Measurements from ENCODE around the gene FHOD3.

FHOD3 gene

DNA sequence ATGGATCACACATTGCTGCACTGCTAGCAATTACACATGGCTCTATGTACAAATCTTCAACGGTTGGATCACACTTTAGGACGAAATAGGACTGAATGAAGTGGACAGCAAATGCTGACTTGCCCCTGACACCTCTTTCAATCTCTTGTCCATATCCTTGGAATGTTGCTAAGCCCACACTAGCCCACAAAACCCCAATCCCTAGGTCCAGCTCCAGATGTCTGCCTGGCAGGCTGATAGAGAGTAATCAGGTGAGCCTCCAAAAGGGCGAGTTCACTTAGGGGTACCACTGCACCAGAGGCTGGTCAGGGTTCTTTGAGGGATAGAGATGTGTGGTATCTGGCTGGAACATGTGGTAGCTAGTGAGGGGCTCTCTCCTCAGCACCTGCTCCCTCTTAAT lies 18.5 kb upstream of the FHOD3 start:
- H3K4me3 ChIP-seq (ENCODE audit: low read depth, low read length): no peak overlapping the region
- in situ Hi-C loops (cut with HindIII; ENCODE audit: low sequenced_read_pairs): no loop called here
- TF ChIP-seq, protein P1, sequence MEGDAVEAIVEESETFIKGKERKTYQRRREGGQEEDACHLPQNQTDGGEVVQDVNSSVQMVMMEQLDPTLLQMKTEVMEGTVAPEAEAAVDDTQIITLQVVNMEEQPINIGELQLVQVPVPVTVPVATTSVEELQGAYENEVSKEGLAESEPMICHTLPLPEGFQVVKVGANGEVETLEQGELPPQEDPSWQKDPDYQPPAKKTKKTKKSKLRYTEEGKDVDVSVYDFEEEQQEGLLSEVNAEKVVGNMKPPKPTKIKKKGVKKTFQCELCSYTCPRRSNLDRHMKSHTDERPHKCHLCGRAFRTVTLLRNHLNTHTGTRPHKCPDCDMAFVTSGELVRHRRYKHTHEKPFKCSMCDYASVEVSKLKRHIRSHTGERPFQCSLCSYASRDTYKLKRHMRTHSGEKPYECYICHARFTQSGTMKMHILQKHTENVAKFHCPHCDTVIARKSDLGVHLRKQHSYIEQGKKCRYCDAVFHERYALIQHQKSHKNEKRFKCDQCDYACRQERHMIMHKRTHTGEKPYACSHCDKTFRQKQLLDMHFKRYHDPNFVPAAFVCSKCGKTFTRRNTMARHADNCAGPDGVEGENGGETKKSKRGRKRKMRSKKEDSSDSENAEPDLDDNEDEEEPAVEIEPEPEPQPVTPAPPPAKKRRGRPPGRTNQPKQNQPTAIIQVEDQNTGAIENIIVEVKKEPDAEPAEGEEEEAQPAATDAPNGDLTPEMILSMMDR (IDR thresholded peaks at IDR 0.05; ENCODE audit: low read depth, low read length): no peak
- DNase-seq (ENCODE audit: low read depth, low spot score): no peak

DNA sequence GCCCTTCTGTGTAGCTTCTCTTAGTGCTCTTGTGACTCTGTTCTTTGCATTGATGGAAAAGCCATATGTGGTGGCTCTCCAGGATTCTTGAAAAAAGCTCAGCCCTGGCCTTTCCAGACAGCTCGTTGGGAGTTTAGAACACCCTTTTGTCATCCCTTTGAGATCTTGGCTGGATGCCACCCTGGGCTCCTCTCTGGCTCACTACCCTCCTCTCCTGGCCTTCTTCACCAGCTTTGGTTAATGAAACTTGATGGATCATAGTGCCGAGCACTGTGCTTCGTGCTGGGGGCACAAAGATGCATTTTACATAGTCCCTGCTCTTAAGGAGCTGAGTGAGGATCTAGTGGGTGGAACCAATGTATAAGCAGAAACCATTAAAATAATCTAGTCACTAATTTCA lies 15.6 kb upstream of the FHOD3 start:
- TF ChIP-seq, protein P1 (IDR thresholded peaks at IDR 0.05; ENCODE audit: low read depth, low read length): no peak
- H3K4me3 ChIP-seq (ENCODE audit: low read depth, low read length): no peak overlapping the region
- no peak for DNase-seq (ENCODE audit: low read depth, low spot score)
- in situ Hi-C loops (cut with HindIII; ENCODE audit: low sequenced_read_pairs): no loop called here

DNA sequence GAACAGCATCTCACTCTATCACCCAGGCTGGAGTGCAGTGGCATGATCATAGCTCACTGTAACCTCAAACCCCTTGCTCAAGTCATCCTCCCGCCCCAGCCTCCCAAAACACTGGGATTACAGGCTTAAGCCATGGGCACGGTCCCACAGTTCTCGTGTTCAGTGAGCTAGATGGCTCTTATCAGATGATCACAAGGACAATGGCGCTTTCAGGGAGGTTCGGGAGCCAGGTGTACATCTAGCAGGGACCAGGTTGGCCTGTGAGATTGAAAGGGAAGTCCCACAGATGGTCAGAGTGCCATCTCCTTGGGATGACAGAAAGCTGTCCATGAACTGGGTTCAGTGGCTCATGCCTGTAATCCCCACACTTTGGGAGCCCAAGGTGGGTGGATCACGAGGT lies 14.1 kb upstream of the FHOD3 start:
- TF ChIP-seq, protein P1 (IDR thresholded peaks at IDR 0.05; ENCODE audit: low read depth, low read length): no peak
- in situ Hi-C loops (cut with HindIII; ENCODE audit: low sequenced_read_pairs): no loop called here
- H3K4me3 ChIP-seq (ENCODE audit: low read depth, low read length): no peak overlapping the region
- no peak for DNase-seq (ENCODE audit: low read depth, low spot score)

DNA sequence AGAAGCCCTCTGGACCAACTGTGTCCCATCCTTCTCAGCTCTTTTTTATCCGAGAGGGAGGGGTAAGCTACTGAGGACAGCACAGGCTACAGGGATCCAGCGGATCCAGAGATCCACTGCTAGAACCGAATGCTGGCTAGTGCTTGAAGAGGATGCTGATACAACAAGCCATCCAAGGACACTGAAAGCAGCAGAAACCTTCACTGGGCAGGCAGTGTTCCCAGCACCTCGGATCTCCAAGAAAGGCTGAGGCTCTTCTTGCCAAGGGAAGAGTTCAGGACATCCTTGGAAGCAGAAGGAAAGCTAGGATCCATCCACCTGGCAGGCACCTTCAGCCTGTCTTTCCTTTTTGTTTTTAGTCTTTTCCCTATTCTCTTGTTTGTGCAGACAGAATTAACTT lies 13.2 kb upstream of the FHOD3 start:
- no peak overlapping the region for H3K4me3 ChIP-seq (ENCODE audit: low read depth, low read length)
- in situ Hi-C loops (cut with HindIII; ENCODE audit: low sequenced_read_pairs): no loop called here
- TF ChIP-seq, protein P1 (IDR thresholded peaks at IDR 0.05; ENCODE audit: low read depth, low read length): no peak
- no peak for DNase-seq (ENCODE audit: low read depth, low spot score)

DNA sequence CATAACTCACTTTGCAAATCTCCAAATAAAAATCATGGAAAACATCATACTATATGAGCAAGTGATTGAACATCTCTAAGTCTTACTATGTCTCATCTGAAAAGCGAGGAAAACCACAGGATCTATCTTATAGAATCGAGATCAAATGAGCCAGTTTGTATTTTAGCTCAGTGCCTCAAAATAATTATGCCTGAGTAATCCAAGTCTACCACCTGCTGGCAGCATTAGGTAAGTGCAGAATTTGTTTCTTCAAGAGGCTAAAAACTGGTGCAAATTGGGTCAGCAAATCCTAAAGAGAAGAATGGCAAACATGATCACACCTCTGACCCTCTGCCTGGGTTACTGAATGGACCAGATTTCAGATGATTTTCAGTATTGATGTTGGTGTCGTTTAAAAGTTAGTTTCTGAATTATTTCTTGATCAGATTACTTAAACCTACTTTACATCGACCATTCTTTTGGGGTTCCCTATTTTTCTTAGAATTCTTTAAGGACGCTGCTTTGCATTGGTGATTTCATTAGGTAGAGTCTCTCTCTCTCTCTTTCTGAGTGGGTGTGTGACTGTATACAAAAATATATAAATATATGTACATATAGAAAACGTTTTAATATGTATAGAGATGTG lies 12.7 kb upstream of the FHOD3 start:
- in situ Hi-C loops (cut with HindIII; ENCODE audit: low sequenced_read_pairs): no loop called here
- peak; percentile 74 for DNase-seq (ENCODE audit: low read depth, low spot score)
- TF ChIP-seq, protein P1 (IDR thresholded peaks at IDR 0.05; ENCODE audit: low read depth, low read length): peak; percentile 78
- H3K4me3 ChIP-seq (ENCODE audit: low read depth, low read length): no peak overlapping the region

DNA sequence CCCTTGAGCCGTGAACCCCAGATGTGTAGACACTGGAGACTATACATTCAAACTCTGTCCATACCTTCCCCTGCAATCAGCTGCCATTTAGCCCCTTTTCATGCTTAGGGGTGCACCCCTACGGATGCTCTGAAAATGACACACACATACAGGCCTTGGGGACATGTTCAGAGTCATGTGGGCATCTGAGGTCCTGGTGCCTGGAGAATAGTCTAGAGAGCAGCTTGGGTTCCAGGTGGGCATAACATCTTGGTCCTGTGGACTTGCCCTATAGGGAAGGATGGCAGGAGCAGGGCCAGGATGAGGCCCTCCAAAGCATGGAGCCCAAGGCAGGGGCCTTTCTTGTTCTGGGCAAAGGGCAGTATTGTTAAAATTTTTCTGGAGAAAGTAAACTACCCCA lies 9.9 kb upstream of the FHOD3 start:
- DNase-seq (ENCODE audit: low read depth, low spot score): no peak
- TF ChIP-seq, protein P1 (IDR thresholded peaks at IDR 0.05; ENCODE audit: low read depth, low read length): no peak
- no peak overlapping the region for H3K4me3 ChIP-seq (ENCODE audit: low read depth, low read length)
- in situ Hi-C loops (cut with HindIII; ENCODE audit: low sequenced_read_pairs): no loop called here

DNA sequence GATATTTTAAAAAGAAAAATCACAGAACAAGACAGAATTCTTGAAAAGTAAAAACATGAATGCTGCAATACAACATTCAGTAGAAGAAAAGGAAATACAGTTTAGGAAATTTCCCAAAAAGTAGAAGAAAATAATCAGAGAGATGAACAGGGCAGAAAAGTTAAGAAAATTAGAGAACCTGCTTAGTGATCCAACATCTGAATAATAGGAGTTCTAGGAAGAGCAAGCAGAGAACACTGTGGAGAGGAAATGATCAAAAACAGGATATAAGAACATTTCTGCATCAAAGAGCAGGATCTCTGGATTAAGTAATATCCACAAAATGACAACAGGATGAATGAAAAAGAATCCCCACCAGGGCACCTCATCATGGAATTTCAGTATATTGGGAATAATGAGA lies 8.8 kb upstream of the FHOD3 start:
- in situ Hi-C loops (cut with HindIII; ENCODE audit: low sequenced_read_pairs): no loop called here
- no peak for DNase-seq (ENCODE audit: low read depth, low spot score)
- H3K4me3 ChIP-seq (ENCODE audit: low read depth, low read length): no peak overlapping the region

More for the DNA sequence above, 8.8 kb upstream of the FHOD3 start:
- TF ChIP-seq, protein P1 (IDR thresholded peaks at IDR 0.05; ENCODE audit: low read depth, low read length): no peak

Measured in astrocyte of the spinal cord (primary cell).